Measurements from ENCODE around the gene CCDC187. TPM values are rescaled to one million over a fixed set of nuclear protein-coding genes. Genes with fewer than 3 reads are reported as not detected.

CCDC187 gene
- polyA plus RNA-seq, 4 donors: 2.2 to 4.9 (median 2.9) TPM

GRCh38 chr9:136286987-136287379 is 16.9 kb downstream of the CCDC187 start:
- no peak for DNase-seq (ENCODE audit: low read depth in 4 of 4, low spot score in 2 of 4)

DNA sequence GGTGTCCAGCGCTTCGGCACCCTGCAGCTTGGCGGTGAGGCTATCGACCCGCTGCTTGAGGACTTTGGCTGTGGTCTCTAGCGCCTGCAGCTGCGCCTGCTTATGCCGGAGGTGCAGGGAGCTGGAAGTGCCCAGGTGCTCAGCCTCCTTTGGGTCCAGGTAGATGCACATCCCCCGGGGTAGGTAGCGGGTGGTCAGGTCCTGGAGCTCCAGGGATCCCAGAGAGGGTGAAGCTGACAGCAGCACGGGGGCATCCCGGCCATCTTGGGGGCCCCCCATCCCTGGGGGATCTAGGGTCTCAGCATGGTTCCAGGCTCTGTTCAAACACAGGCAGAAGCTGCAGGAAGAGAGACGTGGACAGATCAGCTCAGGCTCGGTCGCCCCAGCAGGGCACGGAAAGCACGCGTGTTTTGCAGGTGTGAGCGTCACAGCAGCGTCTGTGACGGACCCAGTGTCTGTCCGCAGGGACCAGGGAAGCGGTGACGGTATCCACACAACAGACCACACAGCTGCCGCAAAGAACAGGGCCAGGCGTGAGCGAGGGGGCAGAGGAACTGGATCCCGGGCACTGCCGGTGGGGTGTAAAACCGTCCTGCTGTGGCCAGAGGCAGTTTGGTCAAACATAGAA is 17.4 kb downstream of the CCDC187 start:
- DNase-seq (ENCODE audit: low read depth in 4 of 4, low spot score in 2 of 4): no peak

- no peak for DNase-seq (ENCODE audit: low read depth in 4 of 4, low spot score in 2 of 4)
Measured at GRCh38 chr9:136285501-136286358, 18.2 kb downstream of the CCDC187 start.

DNA sequence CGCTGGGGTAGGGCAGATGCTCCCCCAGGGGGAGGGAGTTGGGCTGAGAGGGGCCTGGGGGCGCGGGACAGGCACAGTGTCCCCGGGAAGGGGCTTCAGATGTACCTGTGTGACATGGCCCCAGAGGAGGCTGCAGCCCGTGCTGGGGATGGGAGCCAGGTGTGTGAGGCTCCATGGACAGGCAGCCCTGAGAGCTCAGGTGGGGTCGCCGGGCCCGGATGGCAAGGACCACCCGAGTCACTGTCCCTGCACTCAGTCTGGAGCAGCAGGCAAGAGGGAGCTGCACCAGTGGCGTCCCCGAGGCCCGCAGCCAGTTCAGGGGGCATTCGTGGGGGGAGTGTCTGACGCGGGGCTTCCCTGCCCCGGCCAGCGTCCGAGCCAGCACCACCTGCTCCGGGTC is 18.9 kb downstream of the CCDC187 start:
- DNase-seq (ENCODE audit: low read depth in 4 of 4, low spot score in 2 of 4): no peak

DNA sequence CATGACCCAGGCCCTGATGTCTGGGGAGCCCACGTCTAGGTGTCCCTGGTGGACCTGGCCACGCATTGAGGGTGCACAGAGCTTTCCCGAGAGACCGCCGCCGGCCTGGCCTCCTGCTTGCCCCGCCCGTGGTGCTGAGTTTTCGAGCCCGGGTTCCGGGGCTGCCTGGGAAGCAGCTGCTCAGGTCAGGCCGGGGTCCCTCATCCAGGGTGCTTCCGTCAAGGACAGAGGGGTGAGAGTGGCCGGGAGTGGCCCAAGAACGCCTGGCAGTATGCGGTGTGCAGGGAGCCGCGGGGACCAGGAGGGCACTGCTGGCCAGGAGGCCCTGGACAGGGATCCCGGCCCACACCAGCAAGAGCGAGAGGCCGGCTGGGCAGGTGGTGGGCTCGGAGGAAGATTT is 19.6 kb downstream of the CCDC187 start:
- DNase-seq (ENCODE audit: low read depth in 4 of 4, low spot score in 2 of 4): no peak

DNA sequence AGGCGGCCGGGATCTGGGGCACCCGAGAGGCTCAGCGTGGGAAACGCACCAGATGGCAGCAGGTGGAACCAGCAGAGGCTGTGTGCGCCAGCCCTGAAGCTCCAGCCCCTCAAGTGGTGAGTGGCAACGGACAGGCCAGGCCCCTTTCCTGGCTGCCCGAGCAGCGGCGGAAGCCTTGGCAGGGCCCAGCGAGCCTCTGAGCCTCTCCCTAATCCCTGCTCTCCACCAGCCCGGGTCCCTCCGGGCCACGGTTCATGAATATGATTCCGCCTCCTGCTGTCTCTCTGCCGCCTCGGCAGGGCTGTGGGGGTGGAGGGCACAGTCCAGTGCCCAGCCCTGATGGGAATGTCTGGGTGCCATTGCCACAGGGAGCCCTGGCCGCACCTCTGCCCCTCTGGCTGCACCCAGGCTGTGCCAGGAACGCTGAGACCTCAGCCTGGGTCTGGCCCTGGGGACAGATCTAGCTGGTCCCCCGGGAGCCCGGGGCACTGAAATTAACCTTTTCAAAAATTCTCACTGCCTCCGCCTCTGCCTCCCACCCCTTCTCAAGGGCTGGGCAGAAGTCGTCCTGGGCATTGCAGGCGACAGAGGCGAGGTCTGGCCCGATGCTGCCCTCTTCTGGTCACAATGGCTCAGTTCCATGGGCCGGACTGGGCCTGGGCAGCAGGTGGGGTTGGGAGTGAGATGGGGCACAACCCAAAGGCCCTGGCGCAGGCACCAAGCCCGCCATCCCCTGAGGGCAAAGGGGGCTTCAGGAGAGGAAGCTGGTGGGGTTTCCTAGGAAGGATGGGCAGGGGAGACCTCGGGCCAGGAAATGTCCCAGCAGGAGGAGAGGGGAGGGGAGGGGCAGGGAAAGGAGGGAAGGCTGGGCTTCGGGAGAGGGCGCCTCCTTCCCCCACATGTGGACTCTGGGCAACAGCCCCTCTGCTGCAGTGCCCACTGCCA is 20.3 kb downstream of the CCDC187 start:
- peak in 2 of 4 donors; percentile 60 to 61 for DNase-seq (ENCODE audit: low read depth in 4 of 4, low spot score in 2 of 4)

GRCh38 chr9:136282272-136282861 is 21.5 kb downstream of the CCDC187 start:
- DNase-seq (ENCODE audit: low read depth in 4 of 4, low spot score in 2 of 4): no peak

GRCh38 chr9:136281421-136282271 is 22.2 kb downstream of the CCDC187 start:
- no peak for DNase-seq (ENCODE audit: low read depth in 4 of 4, low spot score in 2 of 4)

DNA sequence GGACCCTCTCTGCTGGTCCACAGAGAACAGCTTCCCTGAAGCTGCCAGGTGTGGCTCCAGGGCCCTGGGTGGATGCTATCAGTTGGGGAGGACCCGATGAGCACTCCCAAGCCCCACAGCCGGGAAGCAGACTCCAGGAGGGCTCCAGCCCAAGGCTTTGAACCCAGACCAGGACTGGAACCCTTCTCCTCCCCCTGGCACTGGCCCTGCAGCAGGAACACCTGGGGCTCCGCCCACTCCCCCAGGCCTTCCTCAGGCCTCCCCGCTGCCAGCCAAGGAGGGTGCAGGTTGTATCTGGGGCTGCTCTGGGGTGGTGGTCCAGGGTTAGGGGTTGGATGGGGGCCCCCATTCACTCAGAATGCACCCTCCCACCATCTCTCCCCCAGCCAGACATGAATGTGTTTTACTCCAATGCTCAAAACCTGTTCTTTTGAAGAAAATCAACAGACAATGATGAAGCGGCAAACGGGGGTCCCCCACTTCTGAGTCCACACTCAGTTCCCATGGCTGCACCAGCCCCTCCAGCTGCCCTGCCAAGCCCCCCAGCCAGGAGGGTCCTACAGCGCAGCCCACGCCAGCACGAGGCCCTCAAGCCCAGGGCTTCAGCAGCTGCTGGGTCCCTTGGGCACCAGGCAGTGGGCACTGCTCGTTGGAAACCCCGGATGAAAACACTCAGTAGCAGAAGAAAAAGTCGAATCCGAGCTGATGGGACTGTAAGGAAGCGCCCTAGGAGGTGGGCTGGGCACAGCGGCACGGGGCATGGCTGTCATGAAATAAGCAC is 23.2 kb downstream of the CCDC187 start:
- no peak for DNase-seq (ENCODE audit: low read depth in 4 of 4, low spot score in 2 of 4)

GRCh38 chr9:136279471-136279870 is 24.4 kb downstream of the CCDC187 start:
- no peak for DNase-seq (ENCODE audit: low read depth in 4 of 4, low spot score in 2 of 4)

GRCh38 chr9:136278894-136279293 is 25.0 kb downstream of the CCDC187 start:
- DNase-seq (ENCODE audit: low read depth in 4 of 4, low spot score in 2 of 4): no peak

- no peak for DNase-seq (ENCODE audit: low read depth in 4 of 4, low spot score in 2 of 4)
Measured at GRCh38 chr9:136278221-136278620, 25.7 kb downstream of the CCDC187 start.

GRCh38 chr9:136277746-136278145 is 26.1 kb downstream of the CCDC187 start:
- no peak for DNase-seq (ENCODE audit: low read depth in 4 of 4, low spot score in 2 of 4)

DNA sequence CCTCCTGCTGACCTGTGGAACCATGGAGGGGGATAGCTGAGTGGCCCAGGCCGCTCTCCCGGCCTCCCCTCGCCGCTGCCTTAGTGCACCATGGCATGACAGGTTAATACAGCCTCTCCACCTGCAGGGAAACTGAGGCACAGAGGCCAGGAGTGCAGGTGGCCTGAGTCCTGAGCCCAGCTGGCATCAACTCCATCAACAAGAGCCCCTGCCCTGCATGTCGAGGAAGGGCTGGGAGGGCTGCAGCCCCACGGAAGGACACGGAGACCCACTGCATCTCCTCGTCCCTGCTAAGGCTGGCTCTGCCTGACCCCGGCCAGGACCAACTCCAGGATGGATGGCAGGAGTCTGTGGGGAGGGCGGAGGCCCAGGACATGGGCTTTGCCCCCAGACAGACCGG is 27.2 kb downstream of the CCDC187 start:
- no peak for DNase-seq (ENCODE audit: low read depth in 4 of 4, low spot score in 2 of 4)

DNA sequence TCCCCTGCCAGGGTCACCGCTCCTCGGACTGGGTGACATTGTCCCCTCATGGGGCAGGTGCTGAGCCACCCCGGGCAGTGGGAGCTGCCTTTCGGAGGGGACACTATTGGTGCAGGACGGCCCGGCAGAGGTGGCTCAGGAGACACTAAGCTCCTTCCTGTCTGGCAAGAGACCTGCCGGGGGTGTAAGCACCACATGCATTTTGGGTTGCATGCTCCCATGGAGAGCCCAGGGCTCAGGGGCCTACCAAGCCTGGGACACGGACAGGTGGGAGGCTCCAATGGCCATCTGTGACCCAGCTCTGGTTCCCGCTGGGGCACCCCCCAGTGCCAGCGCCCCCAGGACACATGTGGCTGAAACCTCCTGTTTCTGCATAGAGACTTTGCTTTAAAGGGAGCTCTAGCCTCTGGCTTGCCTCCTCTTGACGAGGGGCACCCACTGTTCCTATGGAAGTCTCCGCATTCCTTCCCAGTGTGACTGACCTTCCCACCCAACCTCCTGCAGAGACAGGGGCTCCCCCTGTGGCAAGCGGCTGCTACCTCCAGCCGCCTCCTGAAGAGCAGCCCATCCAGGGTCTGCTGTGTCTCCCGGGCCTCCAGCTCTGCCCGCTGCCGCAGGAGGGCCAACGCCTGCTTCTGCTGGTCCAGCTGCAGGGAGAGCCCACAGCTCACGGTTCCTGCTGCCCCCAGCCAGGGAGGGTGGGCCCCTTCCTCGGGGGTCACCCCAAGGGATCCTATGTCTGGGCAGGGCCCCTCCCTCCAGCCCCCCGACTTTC is 28.1 kb downstream of the CCDC187 start:
- DNase-seq (ENCODE audit: low read depth in 4 of 4, low spot score in 2 of 4): no peak

GRCh38 chr9:136274786-136275654 is 28.9 kb downstream of the CCDC187 start:
- DNase-seq (ENCODE audit: low read depth in 4 of 4, low spot score in 2 of 4): no peak
